Measurements from ENCODE around the gene ZKSCAN8.
"Not testable (repeated sequence)": the region's sequence is repeated elsewhere in the genome, so short reads cannot be mapped to it uniquely, and the experiment has no call there.

Gene ZKSCAN8

GRCh38 chr6:28141500-28142329 is at the start of gene ZKSCAN8:
Gene ZKSCAN8 (plus strand): TSS chr6:28141883. CDS start chr6:28148408, 6,525 bp downstream.
- no peak for FAIRE-seq

- not testable (repeated sequence) for FAIRE-seq
Observed at GRCh38 chr6:28102222-28102621, 39.5 kb upstream of the ZKSCAN8 start.

GRCh38 chr6:28102699-28103098 is 39.0 kb upstream of the ZKSCAN8 start:
- FAIRE-seq = not testable (repeated sequence)

- FAIRE-seq = no peak
Observed at GRCh38 chr6:28104392-28105244, 37.1 kb upstream of the ZKSCAN8 start.

GRCh38 chr6:28105245-28105639 is 36.4 kb upstream of the ZKSCAN8 start:
- no peak for FAIRE-seq

- no peak for FAIRE-seq
Observed at GRCh38 chr6:28107506-28107905, 34.2 kb upstream of the ZKSCAN8 start.

GRCh38 chr6:28111964-28112363 is 29.7 kb upstream of the ZKSCAN8 start:
- FAIRE-seq = no peak

GRCh38 chr6:28115799-28116198 is 25.9 kb upstream of the ZKSCAN8 start:
- no peak for FAIRE-seq

- FAIRE-seq = no peak
Observed at GRCh38 chr6:28117386-28118050, 24.2 kb upstream of the ZKSCAN8 start.

- no peak for FAIRE-seq
Observed at GRCh38 chr6:28118217-28118616, 23.5 kb upstream of the ZKSCAN8 start.

- FAIRE-seq = no peak
Observed at GRCh38 chr6:28121876-28122275, 19.8 kb upstream of the ZKSCAN8 start.

GRCh38 chr6:28122283-28122682 is 19.4 kb upstream of the ZKSCAN8 start:
- FAIRE-seq = not testable (repeated sequence)

- no peak for FAIRE-seq
Observed at GRCh38 chr6:28124350-28124970, 17.2 kb upstream of the ZKSCAN8 start, which contains the start of gene ZSCAN16. Gene ZSCAN16 (plus strand): TSS chr6:28124609. CDS start chr6:28125444, 835 bp downstream.

GRCh38 chr6:28124971-28125353 is 16.7 kb upstream of the ZKSCAN8 start:
- no peak for FAIRE-seq

GRCh38 chr6:28125401-28125800 is 16.3 kb upstream of the ZKSCAN8 start:
- FAIRE-seq = no peak

GRCh38 chr6:28134015-28134414 is 7.7 kb upstream of the ZKSCAN8 start:
- no peak for FAIRE-seq

GRCh38 chr6:28134716-28135115 is 7.0 kb upstream of the ZKSCAN8 start:
- no peak for FAIRE-seq

GRCh38 chr6:28135393-28135792 is 6.3 kb upstream of the ZKSCAN8 start:
- FAIRE-seq = no peak

GRCh38 chr6:28136585-28137504 is 4.8 kb upstream of the ZKSCAN8 start:
- FAIRE-seq = no peak

GRCh38 chr6:28137505-28137981 is 4.1 kb upstream of the ZKSCAN8 start:
- FAIRE-seq = no peak

- FAIRE-seq = no peak
Observed at GRCh38 chr6:28139860-28140543, 1.7 kb upstream of the ZKSCAN8 start.
